GM19351 (cell line): ENCODE measurements around the gene VPS13D.
"Not testable (repeated sequence)": the region's sequence is repeated elsewhere in the genome, so short reads cannot be mapped to it uniquely, and the experiment has no call there.

ENCODE experiments used
- ATAC-seq: cut with Tn5 transposase; IDR thresholded peaks from one replicate; pipeline ENCODE4 v1.9.1; 2021; ENCODE audit warnings: mild to moderate bottlenecking, moderate library complexity; ENCODE audit not compliant: unreplicated experiment

VPS13D gene

DNA sequence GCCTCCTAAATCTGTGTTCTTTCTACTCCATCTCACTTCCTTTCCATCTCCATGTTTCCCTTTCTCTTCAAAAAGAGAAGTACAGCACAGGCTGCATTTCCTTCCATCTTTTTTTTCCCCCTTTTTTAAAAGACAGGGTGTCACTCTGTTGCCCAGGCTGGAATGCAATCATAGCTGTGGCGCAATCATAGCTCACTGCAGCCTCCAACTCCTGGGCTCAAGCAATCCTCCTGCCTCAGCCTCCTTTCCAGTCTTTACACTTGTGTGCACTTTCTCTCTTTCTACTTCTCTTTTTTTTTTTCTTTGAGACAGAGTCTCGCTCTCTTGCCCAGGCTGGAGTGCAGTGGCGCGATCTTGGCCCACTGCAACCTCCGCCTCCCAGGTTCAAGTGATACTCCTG, 95.1 kb downstream of the VPS13D start:
- ATAC-seq, result not testable (repeated sequence)

DNA sequence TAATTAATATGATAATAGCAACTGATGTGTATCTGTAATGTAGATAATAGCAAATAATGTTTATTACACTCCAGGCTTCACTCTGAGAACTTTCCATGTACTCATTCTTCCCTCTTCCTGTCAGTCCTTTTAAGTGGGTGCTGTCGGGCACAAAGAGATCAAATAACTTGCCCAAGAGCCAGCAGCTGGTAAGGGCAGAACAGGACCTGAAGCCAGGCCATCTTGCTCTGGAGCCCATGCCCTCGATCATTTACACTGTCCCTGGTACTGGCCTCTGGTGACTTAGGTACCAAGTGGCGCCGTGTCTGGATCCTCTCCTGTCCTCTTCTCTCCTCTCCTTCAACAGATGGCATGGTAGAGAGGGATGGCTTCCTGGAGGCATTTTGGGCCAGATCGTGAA, 97.2 kb downstream of the VPS13D start:
- no peak for ATAC-seq

DNA sequence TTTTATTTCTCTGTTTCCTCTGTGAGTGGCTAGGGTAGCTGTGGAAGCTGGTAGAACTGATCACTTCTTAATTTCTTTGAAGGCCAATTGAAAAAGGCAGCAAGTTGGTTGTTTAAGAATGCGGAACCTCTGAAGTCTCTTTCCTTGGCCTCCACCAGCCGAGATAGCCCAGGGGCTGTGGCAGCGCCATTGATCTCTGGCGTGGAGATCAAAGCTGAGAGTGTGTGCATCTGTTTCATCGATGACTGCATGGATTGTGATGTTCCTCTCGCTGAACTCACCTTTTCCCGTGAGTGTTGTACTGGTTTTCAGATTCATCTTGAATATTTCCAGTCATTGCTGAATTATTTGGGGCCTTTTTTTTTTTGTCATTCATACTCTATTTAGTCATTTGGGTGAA, 97.7 kb downstream of the VPS13D start:
- ATAC-seq, result no peak

DNA sequence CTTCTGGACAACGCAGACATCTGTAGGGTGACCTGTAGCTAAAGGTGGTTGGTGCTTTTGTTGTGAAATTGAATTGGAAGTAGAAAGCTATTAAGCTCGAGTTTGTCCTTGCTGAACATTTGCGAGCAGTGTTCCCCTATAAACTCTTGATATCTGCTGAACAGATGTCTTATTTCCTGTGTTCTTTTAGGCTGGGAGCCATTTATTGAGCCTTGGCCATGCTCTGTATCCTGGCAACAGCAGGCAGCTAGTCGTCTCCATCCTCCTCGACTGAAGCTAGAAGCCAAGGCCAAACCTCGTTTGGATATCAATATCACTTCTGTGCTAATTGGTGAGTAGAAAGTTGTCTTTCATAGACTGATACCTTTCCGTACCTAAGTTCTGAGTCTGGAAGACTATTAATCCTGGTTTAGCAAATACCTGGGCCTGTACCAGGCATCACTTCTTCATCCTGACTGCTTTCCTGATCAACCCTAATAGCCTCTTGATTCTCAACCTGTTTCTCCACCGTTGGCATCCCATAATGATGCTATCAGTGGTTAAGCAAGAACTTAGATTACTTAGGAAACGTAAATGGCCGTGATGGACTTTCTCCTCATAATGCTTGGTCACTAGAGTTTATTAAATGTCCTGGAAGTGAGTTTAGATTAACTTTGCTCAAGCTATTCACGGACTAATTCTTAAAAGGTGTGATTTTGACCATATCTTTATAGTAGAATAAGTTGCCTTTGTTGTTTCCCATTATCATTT, 103.4 kb downstream of the VPS13D start:
- no peak for ATAC-seq

DNA sequence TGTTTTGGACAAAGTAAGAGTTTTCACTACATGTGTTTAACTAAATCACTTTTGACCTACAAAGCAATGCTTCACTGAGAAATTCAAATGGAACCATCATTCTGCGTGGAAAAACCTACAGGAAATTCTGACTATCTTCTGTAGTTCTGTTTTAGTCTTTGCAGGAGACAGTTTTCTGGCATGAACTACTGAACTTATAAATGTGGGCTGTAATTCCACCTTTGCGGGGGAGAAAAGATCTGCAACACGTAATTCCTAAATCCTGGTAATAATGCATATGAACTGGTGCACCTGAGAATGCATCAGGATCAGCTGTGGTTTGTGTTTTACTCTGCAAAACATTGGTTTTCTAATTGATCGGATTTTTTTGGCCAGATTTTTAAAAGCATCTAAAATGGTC, 106.0 kb downstream of the VPS13D start:
- no peak for ATAC-seq

DNA sequence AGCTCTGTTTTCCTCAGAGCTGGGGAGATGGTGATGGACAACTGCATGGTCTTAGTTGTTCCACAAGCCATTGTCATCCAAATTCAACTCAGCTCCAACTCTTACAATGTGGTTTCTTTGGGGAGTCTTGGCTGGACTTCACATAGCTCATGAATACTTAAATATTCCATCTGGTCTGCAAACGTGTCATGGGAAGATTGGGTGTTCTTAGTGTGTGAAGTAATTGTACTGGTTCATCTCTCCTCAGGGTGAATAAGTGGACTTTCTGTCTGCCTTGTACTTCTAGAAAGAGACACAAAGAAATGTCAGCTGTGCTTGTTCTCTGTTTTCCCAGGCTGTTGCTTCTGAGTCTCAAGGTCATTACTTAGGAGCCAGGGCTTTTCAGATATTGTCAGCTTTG, 106.6 kb downstream of the VPS13D start:
- ATAC-seq, result no peak

DNA sequence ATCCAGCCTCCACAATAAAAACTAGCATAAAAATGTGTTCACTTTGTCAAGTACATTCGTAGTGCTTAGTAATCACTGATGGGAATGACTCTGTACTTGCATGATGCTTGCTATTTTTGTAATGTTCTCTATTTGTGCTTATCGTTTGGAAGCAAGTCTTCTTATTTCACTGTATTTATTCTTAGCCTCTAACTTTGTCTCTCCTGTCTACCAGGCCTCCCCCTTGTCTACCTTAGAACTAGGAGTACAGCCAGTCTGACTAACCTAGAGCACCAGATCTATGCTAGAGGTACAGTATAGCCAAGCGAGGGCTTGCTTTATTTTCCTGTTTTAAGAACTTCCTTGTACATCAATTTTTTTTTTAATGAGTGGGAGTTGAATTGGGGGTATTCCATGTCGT, 108.2 kb downstream of the VPS13D start:
- no peak for ATAC-seq

DNA sequence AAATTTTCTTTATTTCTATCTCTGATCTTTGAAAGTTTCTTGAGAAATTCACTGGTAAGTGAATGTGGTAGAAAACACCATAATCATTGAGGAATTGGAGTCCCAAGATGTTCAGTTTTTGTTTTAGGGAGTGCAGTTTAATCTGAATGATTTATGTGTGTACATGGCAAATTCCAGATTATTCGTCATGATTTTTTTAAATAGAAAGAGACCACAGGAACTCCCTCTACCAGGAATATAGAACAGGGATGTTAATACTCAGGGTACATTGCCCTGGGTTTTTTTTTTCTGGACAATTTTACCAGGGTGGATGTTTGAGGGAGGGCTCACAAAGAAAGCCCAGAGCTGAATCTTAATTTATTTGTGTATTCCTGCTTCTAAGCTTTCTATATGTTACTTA, 109.0 kb downstream of the VPS13D start:
- no peak for ATAC-seq

DNA sequence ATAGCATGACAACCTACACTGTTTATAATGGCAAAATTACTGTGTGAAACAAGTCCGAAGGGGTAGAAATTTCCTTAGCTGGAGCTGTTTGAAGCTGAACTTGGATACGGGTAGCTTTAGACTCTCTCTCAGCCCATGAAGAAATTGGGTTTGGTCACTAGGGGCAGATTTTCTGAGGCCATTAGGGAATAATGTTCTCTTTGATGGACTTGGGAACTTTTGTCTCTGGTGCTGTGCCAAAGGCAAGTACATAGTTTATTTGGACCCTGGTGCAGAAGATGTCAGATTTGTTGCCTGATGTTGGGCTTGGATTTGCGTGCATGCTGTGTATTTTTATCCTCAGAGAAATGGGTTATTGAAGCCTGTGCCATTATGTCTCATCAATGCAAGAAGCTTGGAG, 109.6 kb downstream of the VPS13D start:
- ATAC-seq, result no peak

DNA sequence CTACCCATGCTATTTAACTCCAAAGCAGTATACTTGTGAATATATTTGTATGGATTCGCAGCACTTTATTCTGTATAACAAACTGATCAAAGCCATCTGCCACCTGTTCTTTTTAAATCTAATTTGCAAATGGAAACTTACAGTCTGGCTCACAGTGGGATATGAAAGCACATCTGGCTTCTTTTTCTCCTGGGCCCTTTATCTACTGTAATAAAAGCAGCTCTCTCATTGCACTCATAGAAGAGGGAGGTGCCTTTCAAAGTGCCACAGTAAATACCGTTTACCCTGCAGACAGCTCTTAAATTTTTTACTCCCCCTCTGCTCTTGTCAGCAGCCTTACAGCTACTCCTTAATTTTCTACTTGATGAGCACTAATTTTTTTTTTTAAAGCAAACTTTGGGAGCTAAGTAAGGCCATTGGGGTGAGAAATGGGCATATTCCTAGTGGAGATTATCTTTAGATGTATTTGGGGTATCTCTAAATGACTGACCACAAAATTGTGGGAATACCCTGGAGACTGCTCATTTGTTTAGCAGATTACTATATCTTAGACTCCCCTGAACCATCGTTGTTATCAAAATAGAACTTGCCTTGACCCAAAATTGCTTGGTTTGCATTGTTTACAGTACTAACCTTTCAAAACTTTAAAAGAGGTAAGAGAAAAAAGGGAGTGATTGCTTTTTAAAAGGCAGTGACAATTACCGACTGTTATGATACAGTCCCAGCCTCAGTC, 110.1 kb downstream of the VPS13D start:
- no peak for ATAC-seq

DNA sequence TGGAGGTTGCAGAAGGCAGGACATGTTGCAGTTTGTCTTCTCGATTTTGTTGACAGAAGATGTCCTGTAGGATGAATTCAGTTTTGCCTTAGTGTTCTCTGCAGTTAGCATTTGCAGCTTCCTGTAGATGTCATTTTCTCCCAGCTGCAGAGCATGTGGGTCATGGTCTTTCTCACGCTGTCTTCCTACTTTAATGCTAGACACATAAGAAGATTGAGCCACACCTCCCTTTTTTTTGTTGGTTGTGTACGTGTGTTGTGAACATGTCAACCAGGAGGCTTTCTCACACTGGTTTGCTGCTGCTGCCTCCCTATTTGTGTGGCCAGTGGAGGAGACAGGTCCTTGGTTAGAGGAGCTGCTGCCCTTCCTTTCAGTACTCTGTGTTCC, 110.7 kb downstream of the VPS13D start:
- ATAC-seq, result no peak

DNA sequence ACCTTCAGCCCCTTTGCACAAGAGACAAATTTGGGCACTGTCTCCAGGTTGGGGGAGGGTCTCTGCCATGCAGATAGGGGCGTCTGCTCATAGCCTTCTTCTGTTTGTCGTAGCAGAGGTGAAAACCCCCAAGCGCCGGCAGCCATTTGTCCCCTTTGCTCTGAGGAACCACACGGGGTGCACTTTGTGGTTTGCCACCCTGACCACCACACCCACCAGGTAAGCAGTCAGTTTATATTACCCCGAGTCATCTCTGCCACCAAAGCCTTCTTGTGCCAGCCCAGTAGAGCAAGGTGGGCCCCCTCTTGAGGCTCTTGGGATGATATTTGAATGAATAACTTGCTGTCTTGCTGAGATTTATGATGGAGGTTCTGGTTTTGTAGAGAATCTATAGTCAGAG, 111.8 kb downstream of the VPS13D start:
- no peak for ATAC-seq

DNA sequence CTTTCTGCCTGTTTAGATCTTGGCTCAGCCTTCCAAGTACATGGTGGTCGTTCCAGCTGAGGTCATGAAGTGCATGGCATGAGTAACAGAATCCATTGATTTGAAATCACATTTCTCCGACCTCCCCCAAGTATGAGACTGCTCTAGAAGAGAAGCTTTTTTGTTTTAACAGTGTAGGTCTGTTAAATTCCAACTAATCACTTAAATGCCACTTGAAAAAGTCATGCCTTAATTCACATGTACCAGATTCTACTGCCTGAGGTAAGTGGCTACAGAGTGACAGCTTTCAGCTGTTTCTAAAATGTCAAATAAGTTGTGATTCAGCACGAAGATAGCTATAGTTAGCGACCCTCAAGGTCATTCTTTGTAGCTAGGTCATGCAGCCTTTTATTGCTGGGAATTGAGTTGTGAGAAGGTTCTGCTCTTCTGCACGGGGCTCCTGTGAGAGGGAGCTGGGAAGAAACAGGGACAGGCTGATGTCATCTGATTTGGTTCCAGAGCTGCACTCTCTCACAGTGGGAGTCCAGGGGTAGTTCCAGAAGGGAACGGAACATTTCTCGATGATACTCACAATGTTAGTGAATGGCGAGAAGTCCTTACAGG, 112.7 kb downstream of the VPS13D start:
- no peak for ATAC-seq

DNA sequence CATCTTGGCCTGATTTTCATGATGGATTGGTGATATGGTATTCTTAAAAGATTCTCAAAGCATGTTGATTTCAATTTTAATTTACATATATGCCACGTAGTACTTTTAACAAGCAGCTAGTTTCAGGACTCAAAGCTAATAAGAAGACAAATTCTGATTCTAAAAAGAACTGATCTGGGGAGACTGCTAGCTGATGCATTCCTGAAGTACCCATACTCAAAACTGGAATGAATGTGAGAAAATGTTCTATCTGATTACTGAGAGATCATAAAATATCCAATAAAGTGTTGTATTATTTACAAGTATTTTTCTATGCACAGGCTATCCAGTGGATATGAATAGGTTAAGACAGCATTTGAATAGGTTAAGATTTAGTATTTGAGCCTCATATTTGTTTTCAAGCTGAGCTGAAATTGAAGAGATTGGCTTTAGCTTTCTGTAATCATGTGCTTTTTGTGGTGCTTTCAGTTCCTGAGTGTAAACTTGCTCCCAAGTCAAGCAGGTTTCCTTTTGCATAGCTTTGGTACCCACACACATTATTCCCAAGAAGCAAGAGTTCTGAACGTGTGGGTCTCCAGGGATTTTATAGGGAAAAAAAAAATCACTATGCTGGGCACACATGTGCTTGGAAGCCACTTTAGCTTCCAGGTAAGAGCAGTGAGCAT, 114.1 kb downstream of the VPS13D start:
- ATAC-seq, result no peak

DNA sequence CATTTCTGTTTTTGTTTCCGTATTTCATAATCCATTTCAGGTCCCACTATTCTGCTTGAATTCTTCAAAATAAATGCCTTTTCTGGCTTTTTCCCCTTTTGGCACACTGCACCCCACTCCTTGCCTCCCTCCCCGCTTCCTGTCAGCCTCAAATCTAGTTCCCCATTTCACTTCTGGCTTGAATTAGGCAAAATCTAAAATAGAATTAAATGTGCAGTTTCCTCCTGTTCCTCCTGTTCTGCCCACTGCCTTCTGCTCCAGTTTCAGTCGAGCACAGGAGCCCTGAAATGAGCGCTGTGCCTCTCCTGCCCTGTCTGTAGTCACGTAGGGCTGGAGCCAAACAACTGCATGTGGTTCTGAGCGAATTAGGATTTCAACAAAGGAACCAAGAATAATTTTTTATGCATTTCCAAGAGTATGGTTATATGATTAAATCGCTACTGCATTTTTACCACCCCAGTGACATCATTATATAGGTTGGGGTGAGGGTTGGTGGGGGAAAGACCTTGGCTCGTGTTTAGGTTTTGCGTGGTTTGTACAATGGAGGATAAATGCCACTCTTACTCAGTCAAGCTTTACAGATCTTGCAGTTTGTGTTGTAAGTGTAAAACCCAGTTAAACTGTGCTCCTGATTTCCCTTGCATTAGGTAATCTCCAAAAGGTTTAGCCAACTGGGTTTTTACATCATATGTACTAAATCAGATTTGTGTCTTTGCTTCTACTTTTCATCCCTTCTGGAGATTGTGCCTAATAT, 114.9 kb downstream of the VPS13D start:
- no peak for ATAC-seq

DNA sequence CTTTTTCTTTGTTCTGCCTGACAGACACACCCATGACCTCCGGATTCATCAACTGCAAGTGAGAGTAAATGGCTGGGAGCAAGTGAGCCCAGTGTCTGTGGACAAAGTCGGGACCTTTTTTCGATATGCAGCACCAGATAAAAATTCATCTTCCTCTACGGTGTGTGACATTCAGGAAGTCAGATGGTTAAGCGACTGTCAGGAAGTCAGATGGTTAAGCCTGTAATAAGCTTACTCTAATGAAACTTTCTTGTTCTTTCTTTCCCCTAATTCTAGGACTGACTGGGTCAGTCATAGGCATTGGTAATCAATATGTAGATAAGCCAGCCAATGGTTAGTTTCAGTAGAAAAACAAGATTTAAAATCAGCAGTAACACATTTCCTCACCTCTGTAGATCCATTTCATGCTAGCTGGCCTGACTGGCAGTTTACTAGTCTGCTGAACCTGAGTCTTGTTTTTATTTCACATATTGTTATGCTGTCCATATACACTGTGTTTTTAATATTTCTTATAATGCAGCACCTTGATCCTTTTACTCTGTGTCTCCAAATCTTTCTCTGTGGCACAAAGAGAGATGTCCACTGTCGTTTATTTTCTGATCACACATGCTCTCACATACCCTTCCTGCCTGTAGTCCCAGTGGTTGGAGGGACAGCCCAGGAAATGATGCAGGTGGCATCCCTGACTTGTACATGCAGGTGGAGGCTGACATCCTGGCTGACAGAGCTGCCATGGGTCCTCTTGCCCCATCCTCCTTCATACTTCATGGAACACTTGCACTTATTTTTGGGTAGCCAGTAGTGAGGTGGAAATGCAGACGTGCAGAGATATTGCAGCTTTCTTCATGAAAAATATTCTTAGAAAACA, 115.8 kb downstream of the VPS13D start:
- no peak for ATAC-seq

DNA sequence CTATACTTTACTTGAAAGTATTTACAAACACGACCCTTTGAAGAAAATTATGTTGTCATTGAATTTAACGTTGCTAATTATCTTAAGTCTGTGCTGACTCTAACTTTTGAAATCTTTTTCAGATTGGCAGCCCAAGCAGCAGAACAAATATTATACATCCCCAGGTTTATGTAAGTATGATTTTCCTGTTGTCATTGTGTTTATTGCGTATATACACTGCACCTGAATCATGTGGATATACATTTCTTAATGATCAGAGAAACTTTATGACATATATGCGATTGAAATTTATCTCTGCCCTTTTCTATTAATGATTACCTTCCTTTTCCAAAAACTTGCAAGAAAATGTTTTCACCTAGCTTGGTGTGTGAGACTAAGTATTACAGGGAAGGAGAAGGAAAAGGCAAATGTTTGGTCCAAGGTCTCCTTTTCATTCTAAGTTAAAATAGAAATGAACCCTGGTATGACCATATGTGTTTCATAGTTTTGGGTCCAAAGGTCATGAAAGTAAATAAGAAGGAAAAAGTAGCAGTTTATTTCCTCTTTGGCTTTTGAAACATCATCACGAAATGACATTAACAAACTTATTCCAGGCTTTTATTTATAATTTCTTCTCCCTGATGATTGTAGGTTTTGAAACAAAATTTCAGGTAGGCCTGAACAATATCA, 116.8 kb downstream of the VPS13D start:
- ATAC-seq, result no peak

DNA sequence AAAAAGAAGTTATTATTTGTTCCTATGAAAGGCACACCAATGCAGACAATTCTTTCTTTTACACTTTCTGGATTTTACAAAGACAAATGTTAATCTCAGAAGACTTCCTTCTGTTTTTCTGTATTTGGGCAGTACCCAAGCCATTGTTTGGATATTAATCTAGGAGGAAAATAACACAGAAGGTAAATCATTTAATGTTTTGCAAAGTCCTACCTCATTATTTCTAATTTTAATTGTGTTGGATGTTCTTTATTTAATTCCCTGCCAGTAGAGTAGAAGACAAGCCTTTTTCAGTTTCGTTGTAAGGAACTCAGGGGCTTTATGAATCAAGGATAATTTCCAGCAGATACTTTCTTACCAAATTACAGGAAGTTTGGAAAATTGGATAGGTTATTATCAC, 118.3 kb downstream of the VPS13D start:
- no peak for ATAC-seq

DNA sequence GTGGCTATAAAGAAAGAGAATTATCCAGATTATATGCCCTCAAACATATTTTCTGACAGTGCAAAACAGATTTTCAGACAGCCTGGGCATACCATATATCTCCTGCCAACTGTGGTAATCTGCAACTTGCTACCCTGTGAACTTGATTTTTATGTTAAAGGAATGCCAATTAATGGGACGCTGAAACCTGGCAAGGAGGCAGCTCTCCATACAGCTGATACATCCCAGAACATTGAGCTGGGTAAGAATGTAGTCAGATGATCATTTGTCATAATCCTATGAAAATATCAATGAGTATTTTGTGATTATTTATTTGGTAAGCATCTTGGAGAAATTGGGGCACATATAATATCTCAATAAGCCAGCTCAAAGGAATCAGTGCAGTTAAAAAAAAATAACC, 124.2 kb downstream of the VPS13D start:
- no peak for ATAC-seq
